ENCODE data around the gene GDF7. TPM values are rescaled to one million over a fixed set of nuclear protein-coding genes. Genes with fewer than 3 reads are reported as not detected.

Gene GDF7
- total and polyA plus RNA-seq, 10 of the 15 experiments (the other 5 are each of a cell fraction or from before 2014, with no cell fraction given) = 0.02 to 0.11 (median 0.04) TPM; not detected in 1

DNA sequence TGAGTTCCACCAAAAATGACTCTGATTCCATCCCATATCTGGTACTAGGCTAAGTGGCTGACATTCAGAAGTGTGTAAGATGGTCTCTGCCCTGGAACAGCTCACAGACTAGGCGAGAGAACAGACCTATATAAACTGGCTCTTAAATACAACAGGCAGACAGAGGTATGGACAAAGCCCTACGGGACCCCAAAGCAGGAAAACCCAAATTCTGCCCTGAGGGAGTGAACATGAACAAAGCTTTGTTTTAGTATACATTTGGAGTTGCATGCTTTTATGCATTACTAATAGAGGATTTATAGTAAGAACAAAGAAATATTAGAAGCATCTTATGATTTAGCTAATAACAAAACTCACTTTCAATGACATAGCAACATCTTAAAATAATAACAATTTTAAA, 25.1 kb downstream of the GDF7 start:
- H3K9me3 ChIP-seq (replicated peaks; ENCODE audit: control insufficient read depth, insufficient read depth, low read length) = no peaks in the 10 kb centered on the region
- H3K27ac ChIP-seq (ENCODE audit: control insufficient read depth, insufficient read depth) = no peak overlapping the region
- no peak for ATAC-seq
- H3K4me3 ChIP-seq = no peak overlapping the region
- no peak for FAIRE-seq
- TF ChIP-seq ZNF24 (IDR thresholded peaks at IDR 0.05) = no peak
- TF ChIP-seq, protein P1, sequence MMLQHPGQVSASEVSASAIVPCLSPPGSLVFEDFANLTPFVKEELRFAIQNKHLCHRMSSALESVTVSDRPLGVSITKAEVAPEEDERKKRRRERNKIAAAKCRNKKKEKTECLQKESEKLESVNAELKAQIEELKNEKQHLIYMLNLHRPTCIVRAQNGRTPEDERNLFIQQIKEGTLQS (IDR thresholded peaks at IDR 0.05; ENCODE audit: borderline replicate concordance, extremely low read depth, low read depth, low read length) = no peak
- TF ChIP-seq MAX (IDR thresholded peaks at IDR 0.05; ENCODE audit: low read depth, low read length) = no peak
- TF ChIP-seq KDM1A (IDR thresholded peaks at IDR 0.05; ENCODE audit: borderline replicate concordance) = no peak
- TF ChIP-seq YBX1 (IDR thresholded peaks at IDR 0.05) = no peak
- TF ChIP-seq STAT3 (IDR thresholded peaks at IDR 0.05; ENCODE audit: low read depth, low read length) = no peak
- no peak for TF ChIP-seq SIN3A (IDR thresholded peaks at IDR 0.05; ENCODE audit: low read depth, low read length)
- no peak for TF ChIP-seq RAD21 (IDR thresholded peaks at IDR 0.05; ENCODE audit: insufficient read depth, low read depth, low read length)
- TF ChIP-seq TCF3 (IDR thresholded peaks at IDR 0.05; ENCODE audit: borderline replicate concordance, insufficient read depth, low read depth, low read length) = no peak
- TF ChIP-seq, protein P2, sequence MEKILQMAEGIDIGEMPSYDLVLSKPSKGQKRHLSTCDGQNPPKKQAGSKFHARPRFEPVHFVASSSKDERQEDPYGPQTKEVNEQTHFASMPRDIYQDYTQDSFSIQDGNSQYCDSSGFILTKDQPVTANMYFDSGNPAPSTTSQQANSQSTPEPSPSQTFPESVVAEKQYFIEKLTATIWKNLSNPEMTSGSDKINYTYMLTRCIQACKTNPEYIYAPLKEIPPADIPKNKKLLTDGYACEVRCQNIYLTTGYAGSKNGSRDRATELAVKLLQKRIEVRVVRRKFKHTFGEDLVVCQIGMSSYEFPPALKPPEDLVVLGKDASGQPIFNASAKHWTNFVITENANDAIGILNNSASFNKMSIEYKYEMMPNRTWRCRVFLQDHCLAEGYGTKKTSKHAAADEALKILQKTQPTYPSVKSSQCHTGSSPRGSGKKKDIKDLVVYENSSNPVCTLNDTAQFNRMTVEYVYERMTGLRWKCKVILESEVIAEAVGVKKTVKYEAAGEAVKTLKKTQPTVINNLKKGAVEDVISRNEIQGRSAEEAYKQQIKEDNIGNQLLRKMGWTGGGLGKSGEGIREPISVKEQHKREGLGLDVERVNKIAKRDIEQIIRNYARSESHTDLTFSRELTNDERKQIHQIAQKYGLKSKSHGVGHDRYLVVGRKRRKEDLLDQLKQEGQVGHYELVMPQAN (conservative IDR thresholded peaks at IDR 0.05) = no peak
- TF ChIP-seq, protein P3, sequence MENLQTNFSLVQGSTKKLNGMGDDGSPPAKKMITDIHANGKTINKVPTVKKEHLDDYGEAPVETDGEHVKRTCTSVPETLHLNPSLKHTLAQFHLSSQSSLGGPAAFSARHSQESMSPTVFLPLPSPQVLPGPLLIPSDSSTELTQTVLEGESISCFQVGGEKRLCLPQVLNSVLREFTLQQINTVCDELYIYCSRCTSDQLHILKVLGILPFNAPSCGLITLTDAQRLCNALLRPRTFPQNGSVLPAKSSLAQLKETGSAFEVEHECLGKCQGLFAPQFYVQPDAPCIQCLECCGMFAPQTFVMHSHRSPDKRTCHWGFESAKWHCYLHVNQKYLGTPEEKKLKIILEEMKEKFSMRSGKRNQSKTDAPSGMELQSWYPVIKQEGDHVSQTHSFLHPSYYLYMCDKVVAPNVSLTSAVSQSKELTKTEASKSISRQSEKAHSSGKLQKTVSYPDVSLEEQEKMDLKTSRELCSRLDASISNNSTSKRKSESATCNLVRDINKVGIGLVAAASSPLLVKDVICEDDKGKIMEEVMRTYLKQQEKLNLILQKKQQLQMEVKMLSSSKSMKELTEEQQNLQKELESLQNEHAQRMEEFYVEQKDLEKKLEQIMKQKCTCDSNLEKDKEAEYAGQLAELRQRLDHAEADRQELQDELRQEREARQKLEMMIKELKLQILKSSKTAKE (IDR thresholded peaks at IDR 0.05; ENCODE audit: low read depth, poor library complexity, severe bottlenecking) = no peak
- TF ChIP-seq, protein P4, sequence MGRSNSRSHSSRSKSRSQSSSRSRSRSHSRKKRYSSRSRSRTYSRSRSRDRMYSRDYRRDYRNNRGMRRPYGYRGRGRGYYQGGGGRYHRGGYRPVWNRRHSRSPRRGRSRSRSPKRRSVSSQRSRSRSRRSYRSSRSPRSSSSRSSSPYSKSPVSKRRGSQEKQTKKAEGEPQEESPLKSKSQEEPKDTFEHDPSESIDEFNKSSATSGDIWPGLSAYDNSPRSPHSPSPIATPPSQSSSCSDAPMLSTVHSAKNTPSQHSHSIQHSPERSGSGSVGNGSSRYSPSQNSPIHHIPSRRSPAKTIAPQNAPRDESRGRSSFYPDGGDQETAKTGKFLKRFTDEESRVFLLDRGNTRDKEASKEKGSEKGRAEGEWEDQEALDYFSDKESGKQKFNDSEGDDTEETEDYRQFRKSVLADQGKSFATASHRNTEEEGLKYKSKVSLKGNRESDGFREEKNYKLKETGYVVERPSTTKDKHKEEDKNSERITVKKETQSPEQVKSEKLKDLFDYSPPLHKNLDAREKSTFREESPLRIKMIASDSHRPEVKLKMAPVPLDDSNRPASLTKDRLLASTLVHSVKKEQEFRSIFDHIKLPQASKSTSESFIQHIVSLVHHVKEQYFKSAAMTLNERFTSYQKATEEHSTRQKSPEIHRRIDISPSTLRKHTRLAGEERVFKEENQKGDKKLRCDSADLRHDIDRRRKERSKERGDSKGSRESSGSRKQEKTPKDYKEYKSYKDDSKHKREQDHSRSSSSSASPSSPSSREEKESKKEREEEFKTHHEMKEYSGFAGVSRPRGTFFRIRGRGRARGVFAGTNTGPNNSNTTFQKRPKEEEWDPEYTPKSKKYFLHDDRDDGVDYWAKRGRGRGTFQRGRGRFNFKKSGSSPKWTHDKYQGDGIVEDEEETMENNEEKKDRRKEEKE (IDR thresholded peaks at IDR 0.05) = no peak
- no peak for TF ChIP-seq TARDBP (IDR thresholded peaks at IDR 0.05; ENCODE audit: borderline replicate concordance)
- no peak for DNase-seq (ENCODE audit: low read depth, low spot score)
- no peak overlapping the region for H2AFZ ChIP-seq (ENCODE audit: control insufficient read depth, low read depth, low read length)
- intact Hi-C loops (cut with micrococcal nuclease; ENCODE audit: unreplicated experiment) (no loop called here), in situ Hi-C loops (cut with MboI) (no loop called here)
- no TSS peak for BruUV-seq (replicated peaks)
- POLR2A ChIA-PET = no interaction called here
- peaks cover 0 to 16% of the 10 kb centered on the region in 2 experiments for H3K36me3 ChIP-seq (ENCODE audit: control insufficient read depth in 2 of 2, insufficient read depth in 2 of 2, low read length in 1 of 2)
- no peaks in the 10 kb centered on the region for H3K27me3 ChIP-seq (replicated peaks in 1 of 2; ENCODE audit: control insufficient read depth in 2 of 2, insufficient read depth in 2 of 2, low read length in 1 of 2)
- H3K9ac ChIP-seq (ENCODE audit: control insufficient read depth, insufficient read depth, low read length) = no peak overlapping the region
- RAD21 ChIA-PET (ENCODE audit: unreplicated experiment) = no interaction called here
- no peaks in the 10 kb centered on the region for H4K20me1 ChIP-seq (ENCODE audit: control insufficient read depth, insufficient read depth)
- no peak overlapping the region for H3K4me2 ChIP-seq (ENCODE audit: control insufficient read depth, insufficient read depth)
- no peaks in the 10 kb centered on the region; the same call in 1 of the 2 replicates for H3K79me2 ChIP-seq (ENCODE audit: control insufficient read depth, insufficient read depth, low read length)
- CTCF ChIA-PET = interaction anchor here (0.9 kb wide), 1 partner anchor 90 kb away, joined by 3 read pairs; no protein-coding TSS in a partner anchor
- 92% methylated on average over 2 of the region's 2 CpGs for WGBS (ENCODE audit: insufficient coverage, insufficient replicate concordance, low lambda C conversion rate, missing lambda C conversion rate)
- H3K4me1 ChIP-seq (ENCODE audit: control insufficient read depth, insufficient read depth, low read length) = peaks cover 4% of the 10 kb centered on the region; the same call in 1 of the 2 replicates
- SMC1A ChIA-PET (ENCODE audit: uncharacterized antibody, unreplicated experiment) = interaction anchor here (0.9 to 1.1 kb wide), 2 partner anchors 16 to 52 kb away, joined by 5 read pairs; no protein-coding TSS in a partner anchor
